ENCODE data around the gene STAT5A.
"Not testable (repeated sequence)": the region's sequence is repeated elsewhere in the genome, so short reads cannot be mapped to it uniquely, and the experiment has no call there.

STAT5A gene

GRCh38 chr17:42287977-42288802 lies at the start of gene STAT5A:
Gene STAT5A (plus strand): TSS chr17:42288498. CDS start chr17:42289412, 914 bp downstream.
- DNase-seq (ENCODE audit: low read depth): peak; percentile 90
- peak within 1 kb of the TSS; percentile 57 for H3K4me3 ChIP-seq (ENCODE audit: low read depth, low read length)
- peak; percentile 45; the same call in 1 of the 2 replicates for TF ChIP-seq MAX (IDR thresholded peaks at IDR 0.05; ENCODE audit: low read depth, low read length)
- no peak; the same call in 1 of the 2 replicates for TF ChIP-seq MYC (IDR thresholded peaks at IDR 0.05; ENCODE audit: low read depth, low read length)
- TF ChIP-seq POLR2A (IDR thresholded peaks at IDR 0.05; ENCODE audit: extremely low read depth, insufficient read length): peak; percentile 59

GRCh38 chr17:42239576-42239975 lies 48.7 kb upstream of the STAT5A start:
- not testable (repeated sequence) for H3K4me3 ChIP-seq (ENCODE audit: low read depth, low read length); DNase-seq (ENCODE audit: low read depth)

- TF ChIP-seq POLR2A (IDR thresholded peaks at IDR 0.05; ENCODE audit: extremely low read depth, insufficient read length): no peak
- TF ChIP-seq MAX (IDR thresholded peaks at IDR 0.05; ENCODE audit: low read depth, low read length): no peak
- no peak for TF ChIP-seq CTCF (IDR thresholded peaks at IDR 0.05; ENCODE audit: low read depth, low read length)
- no peak for TF ChIP-seq MYC (IDR thresholded peaks at IDR 0.05; ENCODE audit: low read depth, low read length)
- DNase-seq (ENCODE audit: low read depth): no peak
- no peak overlapping the region for H3K4me3 ChIP-seq (ENCODE audit: low read depth, low read length)
Observed at GRCh38 chr17:42240201-42240600, 48.1 kb upstream of the STAT5A start.

GRCh38 chr17:42240863-42241262 lies 47.4 kb upstream of the STAT5A start:
- H3K4me3 ChIP-seq (ENCODE audit: low read depth, low read length); DNase-seq (ENCODE audit: low read depth): not testable (repeated sequence)

GRCh38 chr17:42241871-42242270 lies 46.4 kb upstream of the STAT5A start:
- no peak overlapping the region for H3K4me3 ChIP-seq (ENCODE audit: low read depth, low read length)
- no peak for DNase-seq (ENCODE audit: low read depth)
- no peak for TF ChIP-seq CTCF (IDR thresholded peaks at IDR 0.05; ENCODE audit: low read depth, low read length)
- no peak for TF ChIP-seq POLR2A (IDR thresholded peaks at IDR 0.05; ENCODE audit: extremely low read depth, insufficient read length)
- no peak for TF ChIP-seq MAX (IDR thresholded peaks at IDR 0.05; ENCODE audit: low read depth, low read length)
- TF ChIP-seq MYC (IDR thresholded peaks at IDR 0.05; ENCODE audit: low read depth, low read length): no peak

- no peak overlapping the region for H3K4me3 ChIP-seq (ENCODE audit: low read depth, low read length)
- TF ChIP-seq MYC (IDR thresholded peaks at IDR 0.05; ENCODE audit: low read depth, low read length) (no peak), POLR2A (IDR thresholded peaks at IDR 0.05; ENCODE audit: extremely low read depth, insufficient read length) (no peak), CTCF (IDR thresholded peaks at IDR 0.05; ENCODE audit: low read depth, low read length) (no peak), MAX (IDR thresholded peaks at IDR 0.05; ENCODE audit: low read depth, low read length) (no peak)
- no peak for DNase-seq (ENCODE audit: low read depth)
Observed at GRCh38 chr17:42243493-42243982, 44.8 kb upstream of the STAT5A start.

- H3K4me3 ChIP-seq (ENCODE audit: low read depth, low read length); DNase-seq (ENCODE audit: low read depth): not testable (repeated sequence)
Observed at GRCh38 chr17:42244116-42244515, 44.2 kb upstream of the STAT5A start.

GRCh38 chr17:42245183-42245582 lies 43.1 kb upstream of the STAT5A start:
- not testable (repeated sequence) for DNase-seq (ENCODE audit: low read depth); H3K4me3 ChIP-seq (ENCODE audit: low read depth, low read length)

All from NB4 (cell line).